Activated CD8-positive, alpha-beta T cell treated with anti-CD3 and anti-CD28 coated beads, Interleukin-2, amount 10 ng/mL, durations not matched to agents 7 days and 5 days (primary cell): ENCODE data around the gene ELMO2. TPM values are rescaled to one million over a fixed set of nuclear protein-coding genes. Genes with fewer than 3 reads are reported as not detected.

Source experiments
- ATAC-seq: fragments of 150-1000 bp; cut with Tn5 transposase; one replicate; pipeline ENCODE4 v1.10.0; 2021; ENCODE audit warnings: moderate library complexity
- CTCF ChIA-PET: fragments of 350-600 bp; sonication (Branson Sonifier 250); formaldehyde crosslinking; loops from one replicate; lab custom pipeline; 2021; ENCODE audit warnings: antibody characterized with exemption; lab: Charles Lee
- POLR2A ChIA-PET: fragments of 350-600 bp; sonication (Branson Sonifier 250); formaldehyde crosslinking; loops from one replicate; lab custom pipeline; 2021; ENCODE audit warnings: antibody characterized with exemption; lab: Charles Lee
- DNase-seq: peaks from one replicate; pipeline ENCODE4 v3.0.0-alpha.2; 2020
- H3K27ac Mint-ChIP-seq: one replicate; pipeline ENCODE4 v1.8.0; 2021; ENCODE audit warnings: mild to moderate bottlenecking, mixed read lengths
- H3K27me3 Mint-ChIP-seq: one replicate; pipeline ENCODE4 v1.8.0; 2021; ENCODE audit warnings: low read depth, mixed read lengths
- H3K36me3 Mint-ChIP-seq: one replicate; pipeline ENCODE4 v1.8.0; 2021; ENCODE audit warnings: low read depth, mixed read lengths
- H3K4me1 Mint-ChIP-seq: one replicate; pipeline ENCODE4 v1.8.0; 2021; ENCODE audit warnings: low read depth, mixed read lengths
- H3K4me3 Mint-ChIP-seq: one replicate; pipeline ENCODE4 v1.8.0; 2021; ENCODE audit warnings: mild to moderate bottlenecking, mixed read lengths
- H3K9me3 Mint-ChIP-seq: one replicate; pipeline ENCODE4 v1.8.0; 2022; ENCODE audit warnings: mixed read lengths; ENCODE audit not compliant: insufficient read depth
- total RNA-seq, 2 experiments: library from RNA; stranded (reverse); gene quantifications; one replicate each; pipeline ENCODE4 v1.2.3, GENCODE V29; 2021

Gene ELMO2
- total RNA-seq, 2 experiments from 2014 or later = 66.1 to 82.3 TPM

DNA sequence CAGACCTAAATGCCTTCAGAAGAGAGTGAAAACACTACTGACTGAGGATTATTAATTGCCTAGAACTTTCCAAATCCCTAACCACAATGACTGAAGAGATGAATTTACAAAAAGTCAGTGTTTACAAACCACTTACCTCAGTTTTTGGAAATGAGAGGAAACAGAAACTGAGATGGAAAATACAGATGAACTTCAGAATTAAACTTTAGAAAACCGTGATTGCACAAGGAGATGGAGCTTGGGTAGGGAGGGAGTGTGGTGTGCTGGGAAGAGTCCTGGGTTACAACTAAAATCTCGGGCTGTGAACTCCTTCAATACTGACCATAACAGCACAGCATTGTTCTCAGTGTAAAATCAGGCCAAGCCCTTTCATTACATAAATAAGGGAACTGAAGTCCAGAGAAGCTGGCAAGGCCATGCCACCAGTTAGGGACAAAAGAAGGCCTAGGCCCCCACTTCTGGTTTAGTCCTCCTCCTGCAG lies 4.0 kb downstream of the ELMO2 start:
- ATAC-seq = no peak
- POLR2A ChIA-PET = interaction anchor here (1.2 to 6.8 kb wide), 2 partner anchors 38 to 398 kb away, joined by 4 to 76 read pairs; no protein-coding TSS in a partner anchor
- CTCF ChIA-PET = interaction anchor here (1.0 to 1.3 kb wide), 2 partner anchors 38 to 96 kb away, joined by 4 to 5 read pairs; no protein-coding TSS in a partner anchor

DNA sequence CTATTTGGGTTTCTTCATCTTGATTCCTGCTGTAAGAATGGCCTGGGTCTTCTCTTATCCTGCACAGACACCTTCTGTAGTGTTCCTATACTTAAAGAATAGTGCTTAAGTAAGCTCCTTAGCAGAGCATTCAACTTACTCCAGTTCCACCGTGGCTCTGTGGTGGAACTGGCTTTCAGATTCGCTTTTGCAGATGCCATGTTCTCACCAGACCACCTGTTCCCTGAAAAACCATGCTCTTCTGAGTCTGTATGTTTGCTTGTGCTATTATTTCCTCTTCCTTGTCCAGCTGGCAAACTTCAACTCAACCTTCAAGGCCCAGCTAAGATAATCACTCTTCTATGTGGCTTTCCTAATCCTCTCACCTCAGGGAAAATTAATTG lies 4.9 kb downstream of the ELMO2 start:
- peaks cover 68% of the 10 kb centered on the region for H3K4me1 Mint-ChIP-seq
- ATAC-seq = peak; percentile 32
- H3K36me3 Mint-ChIP-seq = peaks cover 40% of the 10 kb centered on the region
- H3K27me3 Mint-ChIP-seq = no peaks in the 10 kb centered on the region
- H3K4me3 Mint-ChIP-seq = peak overlapping the region; percentile 69
- CTCF ChIA-PET = interaction anchor here (1.1 to 3.0 kb wide), 3 partner anchors 36 to 94 kb away, joined by 7 to 12 read pairs (median 7); no protein-coding TSS in a partner anchor
- POLR2A ChIA-PET = interaction anchor here (0.7 to 6.8 kb wide), 3 partner anchors 27 to 38 kb away, joined by 4 to 76 read pairs (median 4); no protein-coding TSS in a partner anchor
- DNase-seq = peak; percentile 62
- no peaks in the 10 kb centered on the region for H3K9me3 Mint-ChIP-seq
- peak overlapping the region; percentile 90 for H3K27ac Mint-ChIP-seq

More for the DNA sequence above, 4.0 kb downstream of the ELMO2 start:
- H3K36me3 Mint-ChIP-seq = peaks cover 34% of the 10 kb centered on the region
- peak overlapping the region; percentile 69 for H3K4me3 Mint-ChIP-seq
- no peaks in the 10 kb centered on the region for H3K27me3 Mint-ChIP-seq
- H3K4me1 Mint-ChIP-seq = peaks cover 76% of the 10 kb centered on the region
- peak overlapping the region; percentile 90 for H3K27ac Mint-ChIP-seq
- no peaks in the 10 kb centered on the region for H3K9me3 Mint-ChIP-seq
- DNase-seq = no peak

DNA sequence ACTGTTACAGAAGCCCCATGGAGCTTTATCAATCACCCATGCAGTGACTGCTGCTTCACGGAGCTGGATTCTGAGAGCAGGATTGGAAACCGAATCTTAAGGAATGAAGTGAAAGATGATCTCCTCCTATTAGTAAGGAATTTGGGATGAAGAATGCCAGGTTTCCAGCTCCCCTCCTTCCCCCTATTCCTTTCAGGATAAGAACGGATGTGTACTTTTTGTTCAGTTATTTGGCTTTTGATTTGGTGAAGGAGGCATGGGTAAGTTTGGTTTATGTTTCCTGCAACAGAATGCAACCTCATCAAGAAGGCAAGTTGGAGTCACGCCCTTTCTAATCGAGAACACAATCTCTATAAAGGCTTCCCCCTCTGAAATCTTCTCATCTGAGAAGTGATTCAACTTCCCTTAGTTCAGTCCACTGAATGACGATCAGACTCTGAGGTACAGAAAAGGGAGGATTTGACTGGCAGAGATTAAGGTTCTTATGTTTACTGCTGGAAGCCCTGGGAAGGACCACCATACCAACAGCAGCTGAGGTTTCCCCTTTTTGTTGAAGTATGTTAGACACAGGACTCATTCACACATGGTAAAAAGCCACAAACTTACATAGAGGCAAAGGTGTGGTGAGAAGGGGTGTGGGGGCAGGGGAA lies 5.5 kb downstream of the ELMO2 start:
- H3K4me1 Mint-ChIP-seq = peaks cover 68% of the 10 kb centered on the region
- ChIA-PET POLR2A (interaction anchor here (0.7 to 6.8 kb wide), 3 partner anchors 27 to 37 kb away, joined by 4 to 76 read pairs (median 4); no protein-coding TSS in a partner anchor), CTCF (interaction anchor here (0.8 to 3.0 kb wide), 6 partner anchors 30 to 314 kb away, joined by 3 to 12 read pairs (median 6); no protein-coding TSS in a partner anchor)
- peaks cover 42% of the 10 kb centered on the region for H3K36me3 Mint-ChIP-seq
- ATAC-seq (peak; percentile 69), DNase-seq (peak; percentile 60)
- H3K27me3 Mint-ChIP-seq = no peaks in the 10 kb centered on the region
- no peaks in the 10 kb centered on the region for H3K9me3 Mint-ChIP-seq
- peak overlapping the region; percentile 90 for H3K27ac Mint-ChIP-seq
- H3K4me3 Mint-ChIP-seq = peak overlapping the region; percentile 69

DNA sequence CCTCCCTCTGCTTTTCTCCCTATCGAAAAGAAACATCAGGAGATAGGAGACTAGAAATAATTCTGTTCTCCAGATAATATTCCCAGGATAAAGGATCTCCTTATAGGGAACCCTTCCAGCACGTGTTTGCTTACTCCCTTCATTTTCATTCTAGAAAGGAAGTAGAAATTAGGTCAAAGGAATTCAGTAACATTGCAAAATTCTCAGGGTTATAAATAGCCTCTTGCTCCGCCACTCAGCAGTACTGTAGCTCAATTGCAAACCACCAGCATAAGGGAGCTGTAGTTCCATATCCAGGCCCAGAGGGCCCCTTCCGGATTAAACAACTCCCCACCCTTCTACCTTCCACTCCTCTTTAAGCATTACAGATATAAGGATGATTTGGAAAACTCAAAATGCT lies 6.2 kb downstream of the ELMO2 start:
- CTCF ChIA-PET = interaction anchor here (0.6 to 3.0 kb wide), 7 partner anchors 29 to 314 kb away, joined by 3 to 12 read pairs (median 4); no protein-coding TSS in a partner anchor
- Mint-ChIP-seq H3K4me1 (peaks cover 68% of the 10 kb centered on the region), H3K9me3 (no peaks in the 10 kb centered on the region), H3K27ac (peak overlapping the region; percentile 90), H3K4me3 (peak overlapping the region; percentile 69), H3K27me3 (no peaks in the 10 kb centered on the region), H3K36me3 (peaks cover 44% of the 10 kb centered on the region)
- ATAC-seq = no peak
- DNase-seq = no peak
- POLR2A ChIA-PET = interaction anchor here (6.8 kb wide), 1 partner anchor 36 kb away, joined by 76 read pairs; no protein-coding TSS in a partner anchor

DNA sequence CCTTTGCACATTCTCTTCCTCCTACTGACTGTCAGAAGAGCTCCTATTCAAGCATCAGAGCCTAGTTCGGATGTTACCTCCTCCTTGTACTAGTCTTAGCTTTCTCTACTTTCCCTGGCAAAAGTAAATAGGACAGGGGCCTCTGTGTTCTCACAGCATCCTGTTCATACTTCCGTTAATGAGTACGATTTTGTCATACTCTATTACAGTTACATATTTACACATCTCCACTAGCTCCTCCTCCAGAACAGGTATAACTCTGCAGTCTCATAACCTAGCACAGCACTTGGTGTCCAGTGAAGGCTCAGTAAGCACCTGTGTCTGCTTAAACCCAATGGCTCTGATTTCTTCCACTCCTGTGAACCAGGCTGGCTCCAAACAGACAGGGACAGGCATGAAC lies 7.0 kb downstream of the ELMO2 start:
- H3K27ac Mint-ChIP-seq = peak overlapping the region; percentile 76
- H3K27me3 Mint-ChIP-seq = no peaks in the 10 kb centered on the region
- peaks cover 46% of the 10 kb centered on the region for H3K36me3 Mint-ChIP-seq
- H3K9me3 Mint-ChIP-seq = no peaks in the 10 kb centered on the region
- ChIA-PET POLR2A (interaction anchor here (0.6 to 6.8 kb wide), 2 partner anchors 22 to 35 kb away, joined by 4 to 76 read pairs; no protein-coding TSS in a partner anchor), CTCF (interaction anchor here (1.1 to 3.0 kb wide), 2 partner anchors 37 to 385 kb away, joined by 3 to 12 read pairs; no protein-coding TSS in a partner anchor)
- peak overlapping the region; percentile 29 for H3K4me3 Mint-ChIP-seq
- DNase-seq (no peak), ATAC-seq (no peak)
- H3K4me1 Mint-ChIP-seq = peaks cover 61% of the 10 kb centered on the region

DNA sequence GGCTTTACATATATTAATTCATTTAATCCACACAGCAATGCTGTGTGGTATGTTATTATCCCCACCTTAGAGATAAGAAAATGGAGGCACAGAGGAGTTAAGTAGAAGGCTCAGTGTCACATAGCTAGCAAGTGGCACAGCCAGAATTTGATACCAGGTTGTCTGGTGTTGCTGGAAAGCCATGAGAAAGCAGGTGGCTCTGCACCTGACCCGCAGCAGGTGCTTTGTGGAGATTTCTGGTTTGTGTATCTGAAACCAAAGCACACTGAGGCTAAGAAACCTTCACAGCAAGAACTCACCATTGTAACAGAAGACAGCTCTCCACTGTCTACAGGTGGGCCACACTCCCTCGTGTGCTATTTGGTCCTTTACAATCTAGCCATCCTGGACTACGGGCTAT lies 7.5 kb downstream of the ELMO2 start:
- Mint-ChIP-seq H3K4me3 (peak overlapping the region; percentile 29), H3K4me1 (peaks cover 56% of the 10 kb centered on the region)
- POLR2A ChIA-PET = interaction anchor here (0.6 to 6.8 kb wide), 2 partner anchors 21 to 35 kb away, joined by 4 to 76 read pairs; no protein-coding TSS in a partner anchor

DNA sequence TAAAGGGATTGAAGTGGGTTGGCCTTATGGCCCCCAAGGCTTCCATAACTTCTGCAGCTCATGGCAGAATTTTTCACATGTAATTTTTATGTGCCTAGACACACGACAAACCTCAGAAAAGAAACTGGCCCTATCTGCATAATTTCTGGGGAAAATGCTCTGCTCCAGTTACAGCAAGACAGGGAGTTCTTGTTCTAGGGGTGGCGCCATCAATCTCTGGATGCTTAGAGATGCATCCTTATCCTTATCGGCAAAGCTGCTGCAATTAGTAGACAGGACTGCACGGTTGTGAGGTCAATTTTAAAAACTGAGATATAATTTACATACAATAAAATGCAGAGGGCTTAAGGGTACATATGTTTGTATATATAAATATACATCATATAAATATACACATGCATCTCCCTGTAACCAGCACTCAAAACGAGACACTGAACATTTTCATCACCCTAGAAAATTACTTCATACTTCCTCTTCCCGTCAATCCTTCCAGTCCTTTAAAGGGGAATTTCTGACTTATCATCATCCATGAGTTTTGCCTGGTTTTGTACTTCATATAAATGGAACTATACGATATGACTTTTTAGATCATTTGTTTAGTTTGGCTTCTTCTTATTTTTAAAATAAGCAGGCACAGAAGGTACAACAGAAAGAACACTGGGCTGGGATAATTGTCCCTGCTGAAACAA lies 10.2 kb downstream of the ELMO2 start:
- CTCF ChIA-PET = no interaction called here
- no peaks in the 10 kb centered on the region for H3K9me3 Mint-ChIP-seq
- POLR2A ChIA-PET = no interaction called here

More for the DNA sequence above, 7.5 kb downstream of the ELMO2 start:
- Mint-ChIP-seq H3K27me3 (no peaks in the 10 kb centered on the region), H3K9me3 (no peaks in the 10 kb centered on the region), H3K27ac (peak overlapping the region; percentile 76), H3K36me3 (peaks cover 49% of the 10 kb centered on the region)
- CTCF ChIA-PET = interaction anchor here (1.1 to 3.0 kb wide), 2 partner anchors 36 to 384 kb away, joined by 3 to 12 read pairs; no protein-coding TSS in a partner anchor
- DNase-seq = no peak
- ATAC-seq = no peak

DNA sequence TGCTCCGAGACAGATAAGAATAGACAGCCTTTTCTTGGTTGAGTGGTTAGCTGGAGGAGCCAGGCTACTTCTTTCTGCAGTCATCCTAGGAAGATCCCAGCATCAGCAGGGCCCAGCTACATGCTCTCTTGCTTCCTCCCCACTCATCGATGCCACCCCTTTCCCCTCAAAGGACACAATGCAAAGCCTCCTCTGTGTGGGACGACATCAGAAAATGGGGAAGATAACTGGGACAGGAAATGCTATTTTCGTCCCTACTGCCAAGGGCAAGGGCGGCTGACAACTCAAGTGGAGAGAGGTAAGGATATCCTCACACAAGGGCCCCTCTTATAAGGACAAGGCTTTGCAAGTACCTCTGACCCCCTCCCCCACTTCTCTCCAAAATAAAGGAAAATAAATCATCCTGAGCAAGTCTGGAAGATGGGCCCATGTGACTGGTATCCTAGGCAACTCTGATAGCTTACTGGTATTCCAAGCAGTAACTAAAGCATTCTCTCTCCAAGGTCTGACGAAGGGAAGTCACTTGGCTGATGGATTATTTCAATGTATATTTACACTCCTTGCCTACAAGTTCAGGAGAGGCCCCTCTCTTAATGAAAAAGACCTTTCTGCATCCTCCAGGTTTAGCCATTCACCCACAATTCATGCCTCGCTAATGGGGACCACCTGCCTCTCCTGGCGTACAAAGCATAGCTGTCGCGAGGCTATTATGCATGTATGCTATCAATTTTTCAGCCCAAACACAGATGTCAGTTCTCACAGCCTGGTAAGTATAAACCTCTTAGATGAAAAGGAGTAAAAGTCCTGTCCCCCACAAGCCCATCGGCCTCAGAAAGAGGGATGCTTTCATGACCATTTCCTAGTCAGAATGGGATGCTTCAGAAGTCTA lies 11.3 kb downstream of the ELMO2 start:
- peaks cover 18% of the 10 kb centered on the region for H3K4me1 Mint-ChIP-seq
- no peaks in the 10 kb centered on the region for H3K9me3 Mint-ChIP-seq
- no peak overlapping the region for H3K4me3 Mint-ChIP-seq
- H3K36me3 Mint-ChIP-seq = peaks cover 70% of the 10 kb centered on the region
- ChIA-PET CTCF (no interaction called here), POLR2A (no interaction called here)
- no peak overlapping the region for H3K27ac Mint-ChIP-seq
- DNase-seq (no peak), ATAC-seq (no peak)
- no peaks in the 10 kb centered on the region for H3K27me3 Mint-ChIP-seq

More for the DNA sequence above, 10.2 kb downstream of the ELMO2 start:
- Mint-ChIP-seq H3K36me3 (peaks cover 59% of the 10 kb centered on the region), H3K4me1 (peaks cover 29% of the 10 kb centered on the region), H3K27me3 (no peaks in the 10 kb centered on the region), H3K4me3 (no peak overlapping the region), H3K27ac (no peak overlapping the region)
- DNase-seq (no peak), ATAC-seq (no peak)

DNA sequence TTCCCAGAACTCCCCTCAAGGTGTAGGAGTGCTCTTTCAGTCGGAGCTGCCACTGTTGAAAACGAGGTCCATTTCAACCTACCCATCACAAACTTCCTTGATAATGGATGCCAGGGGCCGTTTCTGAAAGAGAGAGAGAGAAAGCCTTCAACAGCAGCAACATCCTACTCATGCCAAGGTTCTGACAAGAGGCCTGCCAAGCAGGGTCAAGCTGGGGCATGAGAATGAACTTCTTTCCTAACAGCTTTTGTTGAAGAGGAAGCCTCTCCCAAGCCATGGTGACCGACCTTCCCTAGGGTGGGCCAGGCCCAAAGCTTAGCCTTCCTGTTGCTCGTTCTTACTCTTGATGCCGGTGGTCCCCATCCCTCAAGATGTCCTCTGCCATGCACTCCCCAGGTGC lies 12.4 kb downstream of the ELMO2 start:
- POLR2A ChIA-PET = interaction anchor here (1.0 kb wide), 1 partner anchor 30 kb away, joined by 4 read pairs; no protein-coding TSS in a partner anchor
- H3K36me3 Mint-ChIP-seq = peaks cover 66% of the 10 kb centered on the region
- DNase-seq = no peak
- no peak for ATAC-seq
- CTCF ChIA-PET = no interaction called here
- H3K27me3 Mint-ChIP-seq = no peaks in the 10 kb centered on the region
- H3K4me1 Mint-ChIP-seq = peaks cover 8% of the 10 kb centered on the region
- no peak overlapping the region for H3K4me3 Mint-ChIP-seq
- no peak overlapping the region for H3K27ac Mint-ChIP-seq
- H3K9me3 Mint-ChIP-seq = no peaks in the 10 kb centered on the region

DNA sequence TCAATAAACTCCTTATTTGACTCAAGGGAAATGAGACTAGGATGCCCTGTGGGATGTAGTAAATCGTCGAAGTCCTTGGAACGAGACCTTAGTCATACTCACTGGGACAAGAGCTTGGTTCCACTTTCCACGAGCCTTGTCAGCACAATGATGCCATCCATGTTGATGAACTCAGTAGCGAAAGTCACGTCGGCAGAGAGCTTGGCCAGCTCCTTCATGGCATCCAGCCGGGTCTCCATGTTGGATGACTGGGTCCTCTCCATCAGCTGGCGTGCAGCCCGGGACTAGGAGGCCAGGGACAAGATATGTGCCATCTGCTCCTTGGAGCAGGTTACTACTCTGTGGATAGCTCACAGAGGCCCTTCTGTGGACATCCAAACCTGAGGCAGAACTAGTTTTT lies 17.5 kb downstream of the ELMO2 start:
- DNase-seq = no peak
- Mint-ChIP-seq H3K4me3 (no peak overlapping the region), H3K27ac (no peak overlapping the region), H3K27me3 (no peaks in the 10 kb centered on the region), H3K4me1 (no peaks in the 10 kb centered on the region), H3K9me3 (no peaks in the 10 kb centered on the region), H3K36me3 (peaks cover 65% of the 10 kb centered on the region)
- no peak for ATAC-seq
- ChIA-PET CTCF (no interaction called here), POLR2A (no interaction called here)
